HUES64 (cell line): Measurements from ENCODE around the gene PDE8B.
"Not testable (repeated sequence)": the region's sequence is repeated elsewhere in the genome, so short reads cannot be mapped to it uniquely, and the experiment has no call there.

Experiments
- H3K27ac ChIP-seq: 2 replicates; pipeline ENCODE4 v1.7.0; 2013; ENCODE audit warnings: low read depth, low read length, inconsistent platforms
- H3K27me3 ChIP-seq: 2 replicates; pipeline ENCODE4 v1.6.1; 2013; ENCODE audit warnings: mild to moderate bottlenecking, low read length; ENCODE audit not compliant: insufficient read depth
- H3K36me3 ChIP-seq: 2 replicates; pipeline ENCODE4 v1.6.1; 2013; ENCODE audit warnings: mild to moderate bottlenecking, low read length; ENCODE audit not compliant: insufficient read depth
- H3K4me1 ChIP-seq: 2 replicates; pipeline ENCODE4 v1.6.1; 2013; ENCODE audit warnings: mild to moderate bottlenecking, low read length, moderate library complexity; ENCODE audit not compliant: insufficient read depth
- H3K4me3 ChIP-seq: 2 replicates; pipeline ENCODE4 v1.5.1; 2013; ENCODE audit warnings: mild to moderate bottlenecking, low read length, moderate library complexity
- H3K9ac ChIP-seq: 2 replicates; pipeline ENCODE4 v1.6.1; 2013; ENCODE audit warnings: mild to moderate bottlenecking, low read depth, low read length
- H3K9me3 ChIP-seq: 2 replicates; pipeline ENCODE4 v1.6.1; 2013; ENCODE audit warnings: low read depth, low read length; ENCODE audit not compliant: insufficient read depth
- WGBS: fragments of 150-250, 120-280 bp; methylation state at CpG from one replicate; pipeline ENCODE4 v1.1.7; 2013; ENCODE audit warnings: missing lambda C conversion rate; 5-methylcytosine and 5-hydroxymethylcytosine counted together

PDE8B gene

DNA sequence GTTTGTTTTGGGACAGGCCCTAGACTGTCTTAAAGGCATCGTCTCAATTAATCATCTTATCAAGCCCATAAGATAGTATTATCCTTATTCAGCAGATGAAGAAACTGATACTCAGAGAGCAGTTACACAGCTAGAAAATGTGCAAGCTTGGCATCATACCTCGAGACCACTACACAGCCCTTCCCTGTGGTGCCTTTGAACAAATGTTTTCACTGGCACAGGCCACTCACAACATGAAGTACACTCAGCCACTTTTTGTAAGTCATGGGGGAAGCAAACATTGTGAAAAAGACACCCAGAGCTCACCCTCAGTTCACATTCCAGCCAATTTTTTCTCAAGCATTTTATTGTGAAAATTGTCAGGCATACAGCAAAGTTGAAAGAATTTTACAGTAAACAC lies 159.1 kb downstream of the PDE8B start:
- Histone ChIP-seq H3K36me3 (no peaks in the 10 kb centered on the region), H3K9me3 (no peaks in the 10 kb centered on the region), H3K27ac (no peak overlapping the region), H3K4me1 (no peaks in the 10 kb centered on the region), H3K9ac (no peak overlapping the region), H3K4me3 (no peak overlapping the region), H3K27me3 (no peaks in the 10 kb centered on the region)
- WGBS, result 93% methylated on average over 2 of the region's 2 CpGs

DNA sequence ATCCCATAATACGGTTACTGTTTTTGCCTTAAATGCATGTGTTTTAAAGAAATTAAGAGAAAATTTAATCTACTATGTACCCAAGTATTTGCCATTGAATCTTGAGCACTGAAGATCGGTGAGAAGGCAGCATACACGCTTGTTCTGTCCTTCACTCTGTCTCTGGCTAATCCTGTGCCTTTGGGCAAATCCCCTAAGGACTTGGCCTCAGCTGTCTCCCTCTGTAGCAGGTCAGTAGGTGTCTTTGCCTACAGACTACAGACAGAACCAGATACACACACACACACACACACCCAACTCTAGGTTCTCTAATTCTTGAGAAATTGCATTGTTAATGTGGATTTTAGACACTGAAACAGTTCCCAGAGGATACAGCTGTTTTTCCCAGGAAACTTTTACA lies 164.2 kb downstream of the PDE8B start:
- Histone ChIP-seq H3K9ac (no peak overlapping the region), H3K36me3 (no peaks in the 10 kb centered on the region), H3K4me1 (peaks cover 12% of the 10 kb centered on the region; the same call in 1 of the 2 replicates), H3K9me3 (no peaks in the 10 kb centered on the region), H3K4me3 (no peak overlapping the region), H3K27ac (no peak overlapping the region), H3K27me3 (no peaks in the 10 kb centered on the region)
- 98% methylated on average over 3 of the region's 3 CpGs for WGBS

DNA sequence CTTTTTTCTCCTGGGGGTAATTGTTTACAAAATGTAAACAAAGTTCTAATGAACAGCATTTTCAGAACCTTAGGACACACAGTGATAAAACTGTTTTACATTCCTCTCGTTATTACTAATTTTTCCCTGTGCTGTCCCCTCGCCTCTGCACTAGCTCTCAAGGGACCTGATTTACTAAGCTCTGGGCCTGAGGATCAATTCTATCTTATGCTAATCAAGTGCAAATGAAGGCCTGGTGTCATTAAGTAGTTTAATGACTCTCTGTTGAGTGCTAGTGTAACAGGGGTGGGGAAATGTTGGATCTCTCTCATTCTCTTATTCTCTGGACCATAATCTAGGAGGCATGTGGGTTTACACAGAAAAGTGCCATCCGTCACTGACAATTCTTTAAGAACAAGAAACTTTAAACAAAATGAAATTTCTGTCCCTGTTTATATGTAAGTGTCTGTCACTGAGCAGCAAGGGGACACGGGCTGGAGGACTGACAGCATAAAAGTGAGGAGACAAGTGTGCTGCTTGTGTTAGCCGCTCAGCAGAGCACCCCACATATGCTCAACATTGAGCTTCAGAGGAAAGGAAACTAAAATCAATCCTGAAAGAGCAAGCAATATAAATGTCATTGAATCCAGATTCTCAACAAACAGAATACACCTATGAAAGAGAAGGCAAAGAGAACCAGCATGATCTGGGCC lies 166.3 kb downstream of the PDE8B start:
- Histone ChIP-seq H3K27ac (no peak overlapping the region), H3K36me3 (no peaks in the 10 kb centered on the region), H3K27me3 (no peaks in the 10 kb centered on the region), H3K4me1 (peaks cover 14% of the 10 kb centered on the region; the same call in 1 of the 2 replicates), H3K4me3 (no peak overlapping the region), H3K9ac (no peak overlapping the region), H3K9me3 (no peaks in the 10 kb centered on the region)
- WGBS, result 71% methylated on average over 5 of the region's 5 CpGs

DNA sequence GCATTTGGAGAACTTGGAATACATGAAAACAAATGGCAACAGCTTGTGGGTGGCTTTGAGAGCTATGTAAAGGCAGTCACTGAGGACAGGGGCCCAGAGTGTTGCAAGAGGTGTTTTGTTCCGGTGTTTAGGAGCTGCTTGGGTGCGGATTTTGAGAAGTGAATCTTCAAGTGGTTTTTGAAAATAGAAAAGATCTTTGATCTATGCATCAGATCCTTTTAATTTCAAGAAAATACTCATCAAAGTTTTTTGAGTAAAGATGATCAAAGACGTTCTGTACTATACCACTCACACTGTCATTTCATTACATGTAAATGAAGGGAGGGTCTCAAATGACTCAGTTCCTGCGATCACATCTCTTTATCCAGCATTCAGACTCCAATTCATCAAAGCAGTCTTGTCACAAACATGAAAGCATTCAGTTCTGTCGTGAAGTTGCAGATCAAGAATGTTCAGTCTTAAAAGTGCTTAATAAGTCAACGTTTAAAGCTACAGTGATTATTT lies 169.1 kb downstream of the PDE8B start:
- no peak overlapping the region for H3K9ac ChIP-seq

DNA sequence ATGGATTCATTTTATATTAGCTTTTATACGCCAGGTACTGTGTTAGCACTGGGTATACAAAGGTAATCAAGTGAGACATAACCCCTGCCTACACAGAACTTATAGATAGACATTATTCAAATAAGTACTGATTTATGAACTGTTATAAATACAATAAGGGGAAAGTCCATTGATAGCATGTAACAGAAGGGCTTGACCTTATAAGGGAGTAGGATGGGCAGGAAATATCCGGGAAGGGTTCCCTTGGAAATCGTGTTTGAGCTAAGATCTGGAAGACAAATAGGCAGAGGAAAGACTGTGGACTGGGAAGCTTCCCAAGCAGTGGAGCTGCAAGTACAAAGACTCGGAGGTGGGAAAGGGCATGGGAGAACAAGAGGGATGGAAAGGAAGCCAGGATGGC lies 170.2 kb downstream of the PDE8B start:
- WGBS, result 82% methylated on average over 3 of the region's 4 CpGs
- Histone ChIP-seq H3K4me1 (peaks cover 14% of the 10 kb centered on the region; the same call in 1 of the 2 replicates), H3K9ac (no peak overlapping the region), H3K9me3 (no peaks in the 10 kb centered on the region), H3K27ac (no peak overlapping the region), H3K4me3 (no peak overlapping the region), H3K36me3 (no peaks in the 10 kb centered on the region), H3K27me3 (no peaks in the 10 kb centered on the region)

More for the DNA sequence above, 169.1 kb downstream of the PDE8B start:
- Histone ChIP-seq H3K4me1 (peaks cover 14% of the 10 kb centered on the region; the same call in 1 of the 2 replicates), H3K4me3 (no peak overlapping the region), H3K9me3 (no peaks in the 10 kb centered on the region), H3K36me3 (no peaks in the 10 kb centered on the region), H3K27me3 (no peaks in the 10 kb centered on the region), H3K27ac (no peak overlapping the region)
- 71% methylated on average over 6 of the region's 6 CpGs for WGBS

DNA sequence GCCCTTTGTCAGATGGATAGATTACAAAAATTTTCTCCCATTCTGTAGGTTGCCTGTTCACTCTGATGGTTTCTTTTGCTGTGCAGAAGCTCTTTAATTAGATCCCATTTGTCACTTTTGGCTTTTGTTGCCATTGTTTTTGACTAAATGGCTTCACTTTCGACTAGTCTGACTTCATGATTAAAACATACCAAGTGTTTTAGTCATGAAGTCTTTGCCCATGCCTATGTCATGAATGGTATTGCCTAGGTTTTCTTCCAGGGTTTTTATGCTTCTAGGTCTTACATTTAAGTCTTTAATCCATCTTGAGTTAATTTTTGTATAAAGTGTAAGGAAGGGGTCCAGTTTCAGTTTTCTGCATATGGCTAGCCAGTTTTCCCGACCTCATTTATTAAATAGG lies 172.9 kb downstream of the PDE8B start:
- H3K4me1 ChIP-seq, H3K36me3 ChIP-seq, H3K27me3 ChIP-seq, H3K4me3 ChIP-seq, H3K9me3 ChIP-seq, H3K27ac ChIP-seq, H3K9ac ChIP-seq: not testable (repeated sequence)
- WGBS, result 94% methylated on average over 1 of the region's 2 CpGs

DNA sequence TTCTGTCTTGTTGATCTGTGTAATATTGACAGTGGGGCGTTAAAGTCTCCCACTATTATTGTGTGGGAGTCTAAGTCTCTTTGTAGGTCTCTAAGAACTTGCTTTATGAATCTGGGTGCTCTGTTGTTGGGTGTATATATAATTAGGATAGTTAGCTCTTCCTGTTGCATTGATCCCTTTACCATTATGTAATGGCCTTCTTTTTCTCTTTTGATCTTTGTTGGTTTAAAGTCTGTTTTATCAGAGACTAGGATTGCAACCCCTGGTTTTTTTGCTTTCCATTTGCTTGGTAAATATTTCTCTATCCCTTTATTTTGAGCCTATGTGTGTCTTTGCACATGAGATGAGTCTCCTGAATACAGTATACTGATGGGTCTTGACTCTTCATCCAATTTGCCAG lies 175.9 kb downstream of the PDE8B start:
- H3K36me3 ChIP-seq, H3K27me3 ChIP-seq, H3K4me3 ChIP-seq, H3K27ac ChIP-seq, H3K9ac ChIP-seq, H3K4me1 ChIP-seq, H3K9me3 ChIP-seq: not testable (repeated sequence)
- WGBS, result 82% methylated on average over 1 of the region's 1 CpG

DNA sequence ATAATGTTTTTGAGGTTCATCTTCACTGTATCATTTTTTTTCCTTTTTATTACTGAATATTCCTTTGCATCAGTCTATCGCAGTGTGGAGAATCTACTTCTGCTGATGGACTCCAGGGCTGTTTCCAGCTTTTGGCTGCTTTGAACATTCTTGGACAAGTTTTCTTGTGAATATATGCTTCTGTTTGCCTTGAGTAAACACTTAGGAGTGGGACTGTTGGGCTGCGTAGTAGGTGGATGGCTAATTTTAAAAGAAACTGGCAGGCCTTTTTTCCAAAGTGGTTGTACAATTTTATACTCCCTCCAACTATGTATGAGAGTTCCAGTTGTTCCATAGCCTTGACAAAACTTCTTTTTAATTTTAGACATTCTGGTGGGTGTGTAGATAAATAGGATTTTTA lies 179.3 kb downstream of the PDE8B start:
- Histone ChIP-seq H3K36me3 (no peaks in the 10 kb centered on the region), H3K4me3 (no peak overlapping the region), H3K27me3 (no peaks in the 10 kb centered on the region), H3K27ac (no peak overlapping the region), H3K9ac (no peak overlapping the region), H3K9me3 (no peaks in the 10 kb centered on the region), H3K4me1 (no peaks in the 10 kb centered on the region)
- 87% methylated on average over 2 of the region's 2 CpGs for WGBS

DNA sequence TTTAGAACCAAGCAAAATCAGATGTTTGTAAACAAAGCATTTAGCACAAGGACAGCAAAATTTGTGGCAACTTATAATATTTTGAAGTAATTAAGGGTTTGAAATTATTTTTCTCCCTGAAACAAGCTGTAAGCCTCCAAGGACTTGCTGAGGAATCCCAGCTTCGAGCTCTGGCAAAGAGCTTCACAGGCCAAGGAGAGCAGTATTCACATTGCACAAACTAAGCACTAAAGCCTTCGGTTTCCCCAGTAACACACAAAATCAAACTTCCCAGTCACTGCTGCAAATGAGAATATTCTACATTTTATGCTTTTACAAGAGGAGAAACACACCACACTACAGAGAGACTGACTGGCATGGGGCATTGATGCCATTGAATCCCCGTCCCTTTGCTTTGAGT lies 179.7 kb downstream of the PDE8B start:
- H3K9me3 ChIP-seq, result no peaks in the 10 kb centered on the region
- H3K27ac ChIP-seq, result no peak overlapping the region
- H3K9ac ChIP-seq, result no peak overlapping the region
- no peak overlapping the region for H3K4me3 ChIP-seq
- no peaks in the 10 kb centered on the region for H3K27me3 ChIP-seq
- no peaks in the 10 kb centered on the region for H3K4me1 ChIP-seq
- WGBS, result 90% methylated on average over 3 of the region's 3 CpGs
- H3K36me3 ChIP-seq, result no peaks in the 10 kb centered on the region

DNA sequence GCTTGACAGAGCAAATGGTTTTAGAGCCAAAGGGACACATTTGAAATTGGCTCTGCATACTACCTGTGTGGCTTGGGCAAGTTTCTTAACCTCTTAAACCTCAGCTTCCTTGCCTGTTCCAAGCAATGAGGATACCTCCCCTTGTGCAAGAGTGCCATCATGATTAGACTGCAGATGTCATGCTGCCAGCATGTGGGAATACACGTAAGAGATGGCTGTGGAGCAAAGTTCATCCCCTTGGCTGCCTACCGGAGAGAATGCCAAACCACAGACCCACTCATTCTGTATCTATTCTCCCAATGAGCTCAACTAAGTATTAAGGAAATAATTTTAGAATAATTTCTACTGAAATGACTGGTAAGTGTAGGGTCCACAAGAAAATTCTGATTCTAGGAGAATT lies 180.3 kb downstream of the PDE8B start:
- no peak overlapping the region for H3K9ac ChIP-seq
- H3K4me3 ChIP-seq, result no peak overlapping the region
- H3K4me1 ChIP-seq, result peaks cover 1% of the 10 kb centered on the region; the same call in 1 of the 2 replicates
- no peak overlapping the region for H3K27ac ChIP-seq
- WGBS, result 96% methylated on average over 2 of the region's 2 CpGs
- H3K9me3 ChIP-seq, result no peaks in the 10 kb centered on the region
- no peaks in the 10 kb centered on the region for H3K27me3 ChIP-seq
- H3K36me3 ChIP-seq, result no peaks in the 10 kb centered on the region

DNA sequence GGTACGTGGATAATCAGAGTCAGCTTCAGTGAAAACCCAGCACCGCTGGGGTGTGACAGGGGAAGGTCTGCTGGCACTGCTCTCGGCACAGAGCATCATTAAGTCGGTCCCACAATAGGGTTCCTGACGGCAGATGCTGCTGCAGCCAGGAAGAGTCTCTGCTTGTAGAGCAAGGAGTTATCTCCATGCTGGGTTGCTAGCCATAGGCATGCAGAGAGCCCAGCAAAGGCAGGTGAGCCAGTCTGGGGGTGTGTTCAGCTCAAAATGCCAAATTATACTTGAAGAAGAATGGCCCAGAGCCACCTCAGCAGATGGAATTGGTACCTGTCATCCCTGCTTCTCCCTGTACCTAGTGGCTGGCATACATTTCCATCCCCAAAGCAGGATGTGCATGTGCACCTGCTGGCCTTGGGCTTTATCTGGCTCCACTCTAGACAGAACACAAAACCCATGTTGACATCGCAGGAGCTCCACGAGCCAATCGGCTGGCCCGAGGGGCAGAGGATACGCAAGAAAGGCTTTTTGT lies 180.8 kb downstream of the PDE8B start:
- Histone ChIP-seq H3K36me3 (no peaks in the 10 kb centered on the region), H3K9me3 (no peaks in the 10 kb centered on the region), H3K4me1 (peaks cover 6% of the 10 kb centered on the region; the same call in 1 of the 2 replicates), H3K27ac (no peak overlapping the region), H3K4me3 (no peak overlapping the region), H3K9ac (no peak overlapping the region), H3K27me3 (no peaks in the 10 kb centered on the region)
- WGBS, result 91% methylated on average over 10 of the region's 10 CpGs
